Naive thymus-derived CD4-positive, alpha-beta T cell (primary cell): ENCODE data around the gene ZNF98. TPM values are rescaled to one million over a fixed set of nuclear protein-coding genes. Genes with fewer than 3 reads are reported as not detected.
A peak's percentile ranks its signal among the peaks of the same experiment; 100 is the strongest.

Experiments used
- ATAC-seq: fragments of 150-1000 bp; cut with Tn5 transposase; 2 replicates; pipeline ENCODE4 v1.10.0; 2021; ENCODE audit warnings: mild to moderate bottlenecking, moderate library complexity
- CTCF ChIA-PET: fragments of 350-600 bp; sonication (Branson Sonifier 250); formaldehyde crosslinking; loops from one replicate; lab custom pipeline; 2021; ENCODE audit warnings: antibody characterized with exemption; lab: Charles Lee
- POLR2A ChIA-PET: fragments of 350-600 bp; sonication (Branson Sonifier 250); formaldehyde crosslinking; loops from one replicate; lab custom pipeline; 2021; ENCODE audit warnings: antibody characterized with exemption, inconsistent platforms; lab: Charles Lee
- DNase-seq, 9 donors: peaks; one replicate each; pipeline versions ENCODE4 v3.0.0 to v3.0.0-alpha.2; 2020 to 2022; ENCODE audit warnings: mixed read lengths in 1 of 9
- H3K27ac ChIP-seq: one replicate; pipeline ENCODE4 v1.7.0; 2013; ENCODE audit warnings: mild to moderate bottlenecking, low read depth, low read length, moderate library complexity
- H3K27me3 ChIP-seq, 2 donors: one replicate each; pipeline ENCODE4 v1.7.0; 2013; ENCODE audit warnings: low read length in 2 of 2, mild to moderate bottlenecking in 2 of 2, moderate library complexity in 2 of 2; ENCODE audit not compliant: control insufficient read depth in 2 of 2, insufficient read depth in 2 of 2
- H3K36me3 ChIP-seq, 3 experiments: 1 replicate in 2 of 3; 2 replicates in 1 of 3; pipeline ENCODE4 v1.7.0; 2013; ENCODE audit warnings: low read length in 3 of 3, mild to moderate bottlenecking in 3 of 3, moderate library complexity in 1 of 3; ENCODE audit not compliant: insufficient read depth in 3 of 3, control insufficient read depth in 2 of 3
- H3K4me1 ChIP-seq, 2 donors: one replicate each; pipeline ENCODE4 v1.7.0; 2013; ENCODE audit warnings: low read length in 2 of 2, mild to moderate bottlenecking in 2 of 2, moderate library complexity in 1 of 2; ENCODE audit not compliant: control insufficient read depth in 2 of 2, insufficient read depth in 2 of 2
- H3K4me3 ChIP-seq: 2 replicates; pipeline ENCODE4 v1.7.0; 2013; ENCODE audit warnings: mild to moderate bottlenecking, low read length
- H3K9me3 ChIP-seq, 3 experiments: 1 replicate in 2 of 3; 2 replicates in 1 of 3; pipeline ENCODE4 v1.7.0; 2013; ENCODE audit warnings: low read length in 3 of 3; ENCODE audit not compliant: control insufficient read depth in 2 of 3
- H3K27ac Mint-ChIP-seq, 9 donors: one replicate each; pipeline ENCODE4 v1.8.0; 2020 to 2022; ENCODE audit warnings: mixed read lengths in 9 of 9, mild to moderate bottlenecking in 8 of 9, moderate library complexity in 5 of 9, inconsistent platforms in 2 of 9
- H3K27me3 Mint-ChIP-seq, 5 donors: one replicate each; pipeline ENCODE4 v1.8.0; 2021 to 2022; ENCODE audit warnings: mixed read lengths in 5 of 5, mild to moderate bottlenecking in 1 of 5
- H3K36me3 Mint-ChIP-seq, 5 donors: one replicate each; pipeline ENCODE4 v1.8.0; 2020 to 2022; ENCODE audit warnings: mixed read lengths in 5 of 5, mild to moderate bottlenecking in 3 of 5, inconsistent platforms in 1 of 5
- H3K4me1 Mint-ChIP-seq, 7 donors: one replicate each; pipeline ENCODE4 v1.8.0; 2020 to 2022; ENCODE audit warnings: mixed read lengths in 7 of 7, mild to moderate bottlenecking in 3 of 7, inconsistent platforms in 1 of 7
- H3K4me3 Mint-ChIP-seq, 10 donors: one replicate each; pipeline ENCODE4 v1.8.0; 2020 to 2022; ENCODE audit warnings: mild to moderate bottlenecking in 10 of 10, mixed read lengths in 10 of 10, moderate library complexity in 6 of 10, inconsistent platforms in 2 of 10
- H3K9me3 Mint-ChIP-seq, 11 donors: one replicate each; pipeline ENCODE4 v1.8.0; 2020 to 2022; ENCODE audit warnings: mixed read lengths in 11 of 11, mild to moderate bottlenecking in 4 of 11, inconsistent platforms in 1 of 11, moderate library complexity in 1 of 11
- intact Hi-C, 2 donors: fragments of 100-400 bp; cut with micrococcal nuclease; formaldehyde crosslinking; loops; one replicate each; pipeline ENCODE4 v1.15.1; 2023
- polyA plus RNA-seq, 2 donors: library from polyadenylated mRNA; unstranded; fragments of 300-500 nt; fragmentation: Illumina TruSeq; gene quantifications; one replicate each; pipeline ENCODE4 v1.2.3, GENCODE V29; 2021
- total RNA-seq, 6 experiments: library from RNA in 5 of 6; stranded (reverse) in 5 of 6; gene quantifications; 1 replicate in 5 of 6; 2 replicates in 1 of 6; pipeline ENCODE4 v1.2.3 and lab custom pipeline; 2021 to 2026

ZNF98 gene
- total and polyA plus RNA-seq, 7 experiments from 2014 or later: not detected

DNA sequence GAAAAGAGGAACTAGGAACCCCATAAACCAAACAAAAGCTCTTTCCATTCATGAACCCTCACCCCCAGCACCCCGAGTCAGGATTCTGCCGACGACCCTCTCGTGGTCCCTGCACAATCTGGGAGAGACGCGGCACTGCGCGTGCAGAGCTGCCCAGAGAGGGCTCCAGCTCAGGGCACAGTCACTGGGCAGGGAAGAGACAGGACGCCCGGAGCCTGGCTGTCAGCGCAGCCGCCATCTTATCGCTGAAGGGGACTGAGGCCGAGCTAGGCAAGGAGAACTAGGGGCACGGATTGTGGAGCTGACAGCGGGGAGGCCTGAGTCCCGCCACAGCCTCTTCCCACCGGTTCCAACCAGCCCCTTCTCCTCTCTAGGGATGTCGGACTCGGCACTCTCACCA is 349 bp downstream of the ZNF98 start:
- Mint-ChIP-seq H3K36me3 (peaks cover 0 to 8% (median 0%) of the 10 kb centered on the region in 5 donors), H3K27ac (no peak overlapping the region), H3K4me3 (peak overlapping the region in 1 of 10 donors; percentile 21), H3K4me1 (no peaks in the 10 kb centered on the region), H3K9me3 (peaks cover 3 to 84% (median 22%) of the 10 kb centered on the region in 11 donors), H3K27me3 (peaks cover 0 to 4% (median 0%) of the 10 kb centered on the region in 5 donors)
- ATAC-seq: no peak
- POLR2A ChIA-PET: no interaction called here
- CTCF ChIA-PET: no interaction called here
- Histone ChIP-seq H3K36me3 (no peaks in the 10 kb centered on the region), H3K9me3 (peaks cover 0 to 21% (median 0%) of the 10 kb centered on the region in 3 experiments), H3K4me1 (no peaks in the 10 kb centered on the region), H3K27me3 (no peaks in the 10 kb centered on the region), H3K4me3 (no peak overlapping the region), H3K27ac (no peak overlapping the region)
- DNase-seq: no peak
- intact Hi-C loops: no loop called here

DNA sequence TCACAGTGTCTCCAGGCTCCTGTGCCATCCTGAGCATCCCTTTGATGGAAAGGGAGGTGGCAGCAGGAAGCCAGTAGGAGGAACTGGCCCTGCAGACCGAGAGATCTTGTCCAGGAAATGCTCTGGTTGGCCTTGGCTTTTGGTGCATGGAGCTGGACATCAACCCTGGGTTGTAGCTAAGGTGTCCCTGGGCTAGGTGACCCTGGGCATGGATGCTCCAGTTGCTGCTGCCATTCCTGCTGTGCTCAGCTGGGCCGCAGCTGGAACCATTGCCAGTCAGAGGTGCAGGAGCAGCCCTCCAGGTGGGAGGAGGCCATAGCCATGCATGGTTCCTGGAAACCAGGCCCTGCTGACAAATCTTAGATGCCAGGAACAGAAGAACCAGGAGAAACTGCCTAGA is 67.5 kb downstream of the ZNF98 start:
- no peak for ATAC-seq
- Histone ChIP-seq H3K9me3 (peaks cover 0 to 5% (median 0%) of the 10 kb centered on the region in 3 experiments), H3K36me3 (no peaks in the 10 kb centered on the region), H3K27me3 (no peaks in the 10 kb centered on the region), H3K4me3 (no peak overlapping the region), H3K27ac (no peak overlapping the region), H3K4me1 (no peaks in the 10 kb centered on the region)
- CTCF ChIA-PET: no interaction called here
- no peaks in the 10 kb centered on the region for H3K27me3 Mint-ChIP-seq
- peaks cover 0 to 5% (median 0%) of the 10 kb centered on the region in 5 donors for H3K36me3 Mint-ChIP-seq
- no peak overlapping the region for H3K4me3 Mint-ChIP-seq
- intact Hi-C loops: no loop called here
- no peaks in the 10 kb centered on the region for H3K4me1 Mint-ChIP-seq
- POLR2A ChIA-PET: no interaction called here
- H3K27ac Mint-ChIP-seq: no peak overlapping the region
- H3K9me3 Mint-ChIP-seq: peaks cover 5 to 60% (median 26%) of the 10 kb centered on the region in 11 donors
- DNase-seq: no peak

Other genes with a start within 250 kb of the ZNF98 start
- gene ZNF676, start 225.4 kb downstream of the ZNF98 start, total RNA-seq: not detected
- gene ZNF676, start 225.4 kb downstream of the ZNF98 start, polyA plus RNA-seq: not detected
- not detected for gene ZNF729, start 135.9 kb downstream of the ZNF98 start, total RNA-seq
- not detected for gene ZNF729, start 135.9 kb downstream of the ZNF98 start, polyA plus RNA-seq
- under 1 TPM; 0.17 to 0.84 (median 0.74) TPM for gene ZNF492, start 212.0 kb upstream of the ZNF98 start, total RNA-seq
- under 1 TPM; 0.24 to 0.32 TPM for gene ZNF492, start 212.0 kb upstream of the ZNF98 start, polyA plus RNA-seq